PFSK-1 (cell line): ENCODE results near the gene VGF.

Experiments used
- FOXP2 ChIP-seq: optimal IDR thresholded peaks from 2 replicates; pipeline ENCODE3; 2011; ENCODE audit warnings: borderline replicate concordance, control low read depth, inconsistent platforms; ENCODE audit not compliant: insufficient read depth; ENCODE audit errors: extremely low read length, extremely low read depth
- POLR2AphosphoS5 ChIP-seq: IDR thresholded peaks from 2 replicates; pipeline ENCODE4 v1.6.1; 2012; ENCODE audit warnings: low read depth, mild to moderate bottlenecking, control low read depth, low read length, moderate library complexity

- TF ChIP-seq POLR2AphosphoS5 (peak; percentile 1; the same call in 1 of the 2 replicates), FOXP2 (no peak)
Measured at GRCh38 chr7:101164071-101164840, 1.1 kb downstream of the VGF start.
